K562 (cell line): ENCODE data around the gene GRIN2D. TPM values are rescaled to one million over a fixed set of nuclear protein-coding genes. Genes with fewer than 3 reads are reported as not detected.

Experiments
- BCL6 ChIP-seq: fragments of 250-450 bp; sonication (Bioruptor Pico); IDR thresholded peaks from 2 replicates; pipeline ENCODE4 v1.4.0; 2020
- GATAD2A ChIP-seq: fragments of 450-650 bp; IDR thresholded peaks from 2 replicates; pipeline ENCODE4 v1.6.1; 2017
- NBN ChIP-seq: fragments of 450-650 bp; IDR thresholded peaks from 2 replicates; pipeline ENCODE4 v1.6.1; 2016; ENCODE audit warnings: low read depth, mild to moderate bottlenecking
- PHF8 ChIP-seq: fragments of 200-600 bp; sonication (generic); IDR thresholded peaks from 2 replicates; pipeline ENCODE4 v1.6.1; 2012; ENCODE audit warnings: mixed run types, mild to moderate bottlenecking, inconsistent platforms, low read length, moderate library complexity, borderline replicate concordance
- XRCC3 ChIP-seq: fragments of 450-650 bp; IDR thresholded peaks from 2 replicates; pipeline ENCODE4 v1.6.1; 2017; ENCODE audit warnings: mild to moderate bottlenecking, moderate library complexity
- ZNF644 ChIP-seq: fragments of 200-800 bp; sonication (Bioruptor generic); IDR thresholded peaks from 2 replicates; pipeline ENCODE4 v1.6.1; 2016; ENCODE audit warnings: low read depth, missing genetic modification characterization, missing compliant biosample characterization
- polyA plus RNA-seq, 8 experiments: library from polyadenylated mRNA; depleted of rRNA in 4 of 8; stranded (reverse) in 5 of 8; unstranded in 3 of 8; fragments of >200 nt; fragmentation: Nextera tagmentation in 2 of 8; fragmentation: Illumina TruSeq in 1 of 8; extraction: Ambion mirVana in 2 of 8; extraction: Trizol in 1 of 8; gene quantifications; 2 replicates each; pipeline versions ENCODE4 v1.2.1 to v1.2.3, GENCODE V29; 2011 to 2014; ENCODE audit warnings: inconsistent platforms in 1 of 8, missing spikeins in 1 of 8
- total RNA-seq, 7 experiments: library from RNA; depleted of rRNA in 6 of 7; stranded (reverse); fragments of >200 nt in 6 of 7; fragmentation: Illumina TruSeq in 2 of 7; extraction: Trizol in 2 of 7; gene quantifications; 2 replicates each; pipeline versions ENCODE4 v1.2.1 to v1.2.3, GENCODE V29; 2011 to 2021; ENCODE audit warnings: low replicate concordance in 1 of 7
- TF ChIP-seq, protein P1 (sequence below): fragments of 250-450 bp; sonication (Bioruptor Pico); IDR thresholded peaks from 2 replicates; pipeline ENCODE4 v1.4.0; 2020
- TF ChIP-seq, protein P2 (sequence below), 3 experiments: fragments of 200-800 bp in 1 of 3; sonication (Bioruptor generic) in 1 of 3; sonication (generic) in 1 of 3; formaldehyde crosslinking in 1 of 3; IDR thresholded peaks; 2 replicates each; pipeline versions ENCODE4 v1.6.1 to v1.8.0; 2016 to 2022; ENCODE audit warnings: mild to moderate bottlenecking in 2 of 3, missing compliant biosample characterization in 2 of 3, missing genetic modification characterization in 2 of 3, missing genetic modification reagents in 1 of 3
- TF ChIP-seq, protein P3 (sequence below): sonication (generic); formaldehyde crosslinking; IDR thresholded peaks from 2 replicates; pipeline ENCODE4 v1.8.1; 2023; ENCODE audit warnings: missing genetic modification reagents, mild to moderate bottlenecking, borderline replicate concordance
- TF ChIP-seq, protein P4 (sequence below): fragments of 200-800 bp; sonication (Bioruptor generic); IDR thresholded peaks from 2 replicates; pipeline ENCODE4 v1.6.1; 2017; ENCODE audit warnings: missing genetic modification characterization, missing compliant biosample characterization

Gene GRIN2D
- total and polyA plus RNA-seq, 9 of the 15 experiments (the other 6 are each of a cell fraction or from before 2014, with no cell fraction given) = 0.32 to 31.5 (median 1.8) TPM

DNA sequence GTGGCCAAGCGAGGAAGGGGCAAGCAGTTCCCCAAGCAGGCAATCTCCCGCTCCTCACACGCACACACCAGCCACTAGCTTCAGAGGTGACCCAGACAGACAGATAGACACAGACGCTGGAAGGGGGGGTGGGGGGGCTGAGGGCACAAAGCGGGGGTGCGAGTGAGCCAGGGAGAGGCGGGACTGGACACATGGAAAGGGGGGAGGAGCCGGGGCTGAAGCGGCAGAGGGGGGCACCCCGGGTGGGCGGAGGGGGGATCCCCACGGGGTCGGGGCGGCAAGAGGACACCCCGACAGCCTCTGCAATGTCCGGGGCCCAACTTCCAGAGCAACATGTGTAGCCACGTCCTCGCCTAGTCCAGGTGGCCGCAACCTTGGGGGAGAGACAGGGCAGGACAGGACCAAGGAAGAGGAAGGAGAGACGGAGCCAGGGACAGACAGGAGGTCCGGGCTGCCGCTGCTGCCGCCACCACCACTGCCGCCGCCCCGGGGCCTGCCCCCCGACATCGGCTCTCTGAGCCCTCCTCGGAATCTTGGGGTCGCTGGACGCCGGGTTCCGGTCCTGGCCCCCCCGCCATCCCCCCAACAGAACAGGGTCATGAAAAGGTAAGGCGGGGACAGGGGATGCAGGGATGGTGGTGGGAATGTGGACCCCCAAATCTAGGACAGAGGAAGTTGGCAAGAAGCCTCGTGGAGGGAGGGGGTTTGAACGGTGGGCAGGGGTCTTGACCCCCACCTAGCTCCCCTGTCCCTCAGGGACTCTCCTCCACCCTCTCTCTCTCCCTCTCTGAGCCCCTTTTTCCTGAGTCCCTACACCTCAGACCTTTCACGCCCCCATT, 1.1 kb downstream of the GRIN2D start (continued):
- TF ChIP-seq, protein P1, sequence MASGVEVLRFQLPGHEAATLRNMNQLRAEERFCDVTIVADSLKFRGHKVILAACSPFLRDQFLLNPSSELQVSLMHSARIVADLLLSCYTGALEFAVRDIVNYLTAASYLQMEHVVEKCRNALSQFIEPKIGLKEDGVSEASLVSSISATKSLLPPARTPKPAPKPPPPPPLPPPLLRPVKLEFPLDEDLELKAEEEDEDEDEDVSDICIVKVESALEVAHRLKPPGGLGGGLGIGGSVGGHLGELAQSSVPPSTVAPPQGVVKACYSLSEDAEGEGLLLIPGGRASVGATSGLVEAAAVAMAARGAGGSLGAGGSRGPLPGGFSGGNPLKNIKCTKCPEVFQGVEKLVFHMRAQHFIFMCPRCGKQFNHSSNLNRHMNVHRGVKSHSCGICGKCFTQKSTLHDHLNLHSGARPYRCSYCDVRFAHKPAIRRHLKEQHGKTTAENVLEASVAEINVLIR = no peak
- TF ChIP-seq BCL6 (CRISPR knock-in tag) (no peak), XRCC3 (no peak), GATAD2A (no peak), PHF8 (no peak), NBN (no peak), ZNF644 (tag) (no peak)
- TF ChIP-seq, protein P2, sequence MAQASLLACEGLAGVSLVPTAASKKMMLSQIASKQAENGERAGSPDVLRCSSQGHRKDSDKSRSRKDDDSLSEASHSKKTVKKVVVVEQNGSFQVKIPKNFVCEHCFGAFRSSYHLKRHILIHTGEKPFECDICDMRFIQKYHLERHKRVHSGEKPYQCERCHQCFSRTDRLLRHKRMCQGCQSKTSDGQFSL (CRISPR knock-in tag; IDR thresholded peaks at IDR 0.05) = peak; percentile 22; the same call in 1 of the 2 replicates
- TF ChIP-seq, protein P2 (tag; IDR thresholded peaks at IDR 0.05) = peak in 1 of 2 experiments; percentile 69; a peak in 1 of 4 replicates
- TF ChIP-seq, protein P3, sequence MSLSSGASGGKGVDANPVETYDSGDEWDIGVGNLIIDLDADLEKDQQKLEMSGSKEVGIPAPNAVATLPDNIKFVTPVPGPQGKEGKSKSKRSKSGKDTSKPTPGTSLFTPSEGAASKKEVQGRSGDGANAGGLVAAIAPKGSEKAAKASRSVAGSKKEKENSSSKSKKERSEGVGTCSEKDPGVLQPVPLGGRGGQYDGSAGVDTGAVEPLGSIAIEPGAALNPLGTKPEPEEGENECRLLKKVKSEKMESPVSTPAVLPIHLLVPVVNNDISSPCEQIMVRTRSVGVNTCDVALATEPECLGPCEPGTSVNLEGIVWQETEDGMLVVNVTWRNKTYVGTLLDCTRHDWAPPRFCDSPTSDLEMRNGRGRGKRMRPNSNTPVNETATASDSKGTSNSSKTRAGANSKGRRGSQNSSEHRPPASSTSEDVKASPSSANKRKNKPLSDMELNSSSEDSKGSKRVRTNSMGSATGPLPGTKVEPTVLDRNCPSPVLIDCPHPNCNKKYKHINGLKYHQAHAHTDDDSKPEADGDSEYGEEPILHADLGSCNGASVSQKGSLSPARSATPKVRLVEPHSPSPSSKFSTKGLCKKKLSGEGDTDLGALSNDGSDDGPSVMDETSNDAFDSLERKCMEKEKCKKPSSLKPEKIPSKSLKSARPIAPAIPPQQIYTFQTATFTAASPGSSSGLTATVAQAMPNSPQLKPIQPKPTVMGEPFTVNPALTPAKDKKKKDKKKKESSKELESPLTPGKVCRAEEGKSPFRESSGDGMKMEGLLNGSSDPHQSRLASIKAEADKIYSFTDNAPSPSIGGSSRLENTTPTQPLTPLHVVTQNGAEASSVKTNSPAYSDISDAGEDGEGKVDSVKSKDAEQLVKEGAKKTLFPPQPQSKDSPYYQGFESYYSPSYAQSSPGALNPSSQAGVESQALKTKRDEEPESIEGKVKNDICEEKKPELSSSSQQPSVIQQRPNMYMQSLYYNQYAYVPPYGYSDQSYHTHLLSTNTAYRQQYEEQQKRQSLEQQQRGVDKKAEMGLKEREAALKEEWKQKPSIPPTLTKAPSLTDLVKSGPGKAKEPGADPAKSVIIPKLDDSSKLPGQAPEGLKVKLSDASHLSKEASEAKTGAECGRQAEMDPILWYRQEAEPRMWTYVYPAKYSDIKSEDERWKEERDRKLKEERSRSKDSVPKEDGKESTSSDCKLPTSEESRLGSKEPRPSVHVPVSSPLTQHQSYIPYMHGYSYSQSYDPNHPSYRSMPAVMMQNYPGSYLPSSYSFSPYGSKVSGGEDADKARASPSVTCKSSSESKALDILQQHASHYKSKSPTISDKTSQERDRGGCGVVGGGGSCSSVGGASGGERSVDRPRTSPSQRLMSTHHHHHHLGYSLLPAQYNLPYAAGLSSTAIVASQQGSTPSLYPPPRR (CRISPR knock-in tag) = no peak
- TF ChIP-seq, protein P4, sequence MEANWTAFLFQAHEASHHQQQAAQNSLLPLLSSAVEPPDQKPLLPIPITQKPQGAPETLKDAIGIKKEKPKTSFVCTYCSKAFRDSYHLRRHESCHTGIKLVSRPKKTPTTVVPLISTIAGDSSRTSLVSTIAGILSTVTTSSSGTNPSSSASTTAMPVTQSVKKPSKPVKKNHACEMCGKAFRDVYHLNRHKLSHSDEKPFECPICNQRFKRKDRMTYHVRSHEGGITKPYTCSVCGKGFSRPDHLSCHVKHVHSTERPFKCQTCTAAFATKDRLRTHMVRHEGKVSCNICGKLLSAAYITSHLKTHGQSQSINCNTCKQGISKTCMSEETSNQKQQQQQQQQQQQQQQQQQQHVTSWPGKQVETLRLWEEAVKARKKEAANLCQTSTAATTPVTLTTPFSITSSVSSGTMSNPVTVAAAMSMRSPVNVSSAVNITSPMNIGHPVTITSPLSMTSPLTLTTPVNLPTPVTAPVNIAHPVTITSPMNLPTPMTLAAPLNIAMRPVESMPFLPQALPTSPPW (CRISPR knock-in tag) = peak; percentile 57
